ENCODE data around the gene TMEM121.
"Not testable (repeated sequence)": the region's sequence is repeated elsewhere in the genome, so short reads cannot be mapped to it uniquely, and the experiment has no call there.

DNA sequence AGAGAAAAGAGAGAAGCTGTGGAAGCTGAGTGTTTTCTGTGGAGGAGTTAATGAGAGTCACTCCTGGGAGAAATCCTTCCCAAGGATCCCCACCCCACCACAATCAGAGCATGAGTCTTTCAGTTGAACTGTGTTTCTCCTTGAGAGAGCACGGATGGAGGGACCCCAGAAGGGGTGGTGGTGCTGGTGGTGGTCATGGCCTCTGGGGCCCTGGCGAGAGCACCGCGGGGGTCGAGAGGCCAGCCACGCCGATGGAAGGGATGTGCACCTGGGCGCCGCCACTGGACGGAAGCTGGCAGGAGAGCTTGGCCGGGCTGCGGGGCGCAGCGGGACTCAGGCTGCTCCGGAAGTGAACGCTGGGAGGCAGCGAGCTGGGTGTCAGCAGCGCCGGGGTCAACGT is 20.0 kb downstream of the TMEM121 start:
- not testable (repeated sequence) for TF ChIP-seq CTCF (conservative IDR thresholded peaks at IDR 0.05); EZH2 (IDR thresholded peaks at IDR 0.05; ENCODE audit: low read depth)
